GM12878 (cell line): Measurements from ENCODE around the gene CFDP1. TPM values are rescaled to one million over a fixed set of nuclear protein-coding genes. Genes with fewer than 3 reads are reported as not detected.

Source experiments
- BHLHE40 ChIP-seq, 2 experiments: fragments of 450-650 bp in 1 of 2; IDR thresholded peaks; 2 replicates each; pipeline ENCODE4 v1.6.1; 2011 to 2017; ENCODE audit warnings: low read depth in 2 of 2, borderline replicate concordance in 1 of 2, improper control_type of control experiment in 1 of 2, low read length in 1 of 2, mild to moderate bottlenecking in 1 of 2
- IRF3 ChIP-seq: fragments of 450-650 bp; IDR thresholded peaks from 2 replicates; pipeline ENCODE4 v1.6.1; 2014; ENCODE audit warnings: mild to moderate bottlenecking
- NFIC ChIP-seq: IDR thresholded peaks from 2 replicates; pipeline ENCODE4 v1.6.1; 2012; ENCODE audit warnings: low read depth, mild to moderate bottlenecking, inconsistent platforms, low read length, moderate library complexity
- RB1 ChIP-seq: fragments of 450-650 bp; formaldehyde crosslinking; IDR thresholded peaks from 2 replicates; pipeline ENCODE4 v1.6.1; 2017; ENCODE audit warnings: mild to moderate bottlenecking, borderline replicate concordance
- RBBP5 ChIP-seq: fragments of 200-600 bp; sonication (generic); conservative IDR thresholded peaks from 2 replicates; pipeline ENCODE4 v1.6.1; 2016
- SIN3A ChIP-seq: IDR thresholded peaks from 2 replicates; pipeline ENCODE4 v1.6.1; 2012; ENCODE audit warnings: low read depth, low read length, improper control_type of control experiment
- TAF1 ChIP-seq: IDR thresholded peaks from 2 replicates; pipeline ENCODE4 v1.6.1; 2011; ENCODE audit warnings: mild to moderate bottlenecking, low read depth, low read length, borderline replicate concordance
- ZBTB40 ChIP-seq: fragments of 450-650 bp; IDR thresholded peaks from 2 replicates; pipeline ENCODE4 v1.6.1; 2016; ENCODE audit warnings: mild to moderate bottlenecking, moderate library complexity, borderline replicate concordance
- ZNF622 ChIP-seq: fragments of 450-650 bp; IDR thresholded peaks from 2 replicates; pipeline ENCODE4 v1.6.1; 2017; ENCODE audit warnings: mild to moderate bottlenecking, inconsistent platforms
- ZSCAN29 ChIP-seq: fragments of 450-650 bp; IDR thresholded peaks from 2 replicates; pipeline ENCODE4 v1.6.1; 2017; ENCODE audit warnings: mild to moderate bottlenecking, moderate library complexity
- polyA plus RNA-seq, 11 experiments: library from polyadenylated mRNA; depleted of rRNA in 4 of 11; unstranded in 6 of 11; stranded (reverse) in 5 of 11; fragments of >200 nt; fragmentation: Nextera tagmentation in 4 of 11; fragmentation: Illumina TruSeq in 1 of 11; extraction: Ambion mirVana in 4 of 11; extraction: Trizol in 1 of 11; gene quantifications; 1 replicate in 1 of 11; 2 replicates in 10 of 11; pipeline versions ENCODE4 v1.2.1 to v1.2.3, GENCODE V29; 2011 to 2016; ENCODE audit warnings: inconsistent platforms in 2 of 11, missing spikeins in 2 of 11, low read depth in 1 of 11
- total RNA-seq, 4 experiments: library from RNA; depleted of rRNA in 3 of 4; stranded (reverse); fragments of >200 nt in 3 of 4; fragmentation: Illumina TruSeq in 1 of 4; extraction: Trizol in 1 of 4; gene quantifications; 2 replicates each; pipeline versions ENCODE4 v1.2.1 to v1.2.3, GENCODE V29; 2013 to 2021
- TF ChIP-seq, protein P1 (sequence below): fragments of 450-650 bp; formaldehyde crosslinking; IDR thresholded peaks from 2 replicates; pipeline ENCODE4 v1.4.0; 2020; ENCODE audit warnings: mild to moderate bottlenecking, moderate library complexity
- TF ChIP-seq, protein P2 (sequence below): IDR thresholded peaks from 2 replicates; pipeline ENCODE4 v1.6.1; 2012; ENCODE audit warnings: mild to moderate bottlenecking, low read depth, low read length
- TF ChIP-seq, protein P3 (sequence below): IDR thresholded peaks from 2 replicates; pipeline ENCODE4 v1.6.1; 2011; ENCODE audit warnings: low read depth, low read length, improper control_type of control experiment, borderline replicate concordance

The CFDP1 gene
- total and polyA plus RNA-seq, 10 of the 15 experiments (the other 5 are each of a cell fraction or from before 2014, with no cell fraction given), result 22.3 to 64.8 (median 36.7) TPM

DNA sequence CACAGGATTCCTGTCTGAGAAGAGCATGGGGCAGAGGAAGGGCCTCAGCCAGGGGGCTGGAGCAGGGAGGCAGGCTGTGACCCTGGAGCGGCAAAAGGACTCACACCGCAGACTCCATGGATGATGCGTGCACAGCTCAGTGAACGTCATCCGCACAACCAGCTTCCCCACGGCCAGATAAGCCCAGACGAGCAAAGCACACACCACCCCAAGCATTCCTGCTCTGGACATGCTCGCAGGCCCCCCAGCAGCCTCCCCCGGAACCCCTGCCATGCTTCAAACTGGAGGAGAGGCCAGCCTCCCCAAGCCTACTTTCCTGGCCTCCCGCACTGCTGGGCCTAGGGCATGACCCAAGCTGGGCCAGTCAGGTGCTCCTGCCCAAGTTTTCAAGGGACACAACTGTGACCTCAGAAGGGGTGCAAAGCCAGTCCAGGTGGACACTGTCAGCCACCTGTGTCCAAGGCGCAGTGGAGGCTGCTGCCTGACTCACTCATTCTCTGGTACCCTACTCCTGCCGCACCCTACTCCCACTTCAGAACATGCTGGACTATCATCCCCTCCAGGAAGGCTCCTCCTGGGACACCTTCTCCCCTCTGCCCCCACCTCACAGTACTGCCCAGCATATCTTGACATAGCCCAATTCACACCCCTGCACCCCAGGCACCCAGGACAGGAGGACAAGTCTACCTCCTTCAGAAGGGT, 186.6 kb downstream of the CFDP1 start (continued):
- TF ChIP-seq, protein P1, sequence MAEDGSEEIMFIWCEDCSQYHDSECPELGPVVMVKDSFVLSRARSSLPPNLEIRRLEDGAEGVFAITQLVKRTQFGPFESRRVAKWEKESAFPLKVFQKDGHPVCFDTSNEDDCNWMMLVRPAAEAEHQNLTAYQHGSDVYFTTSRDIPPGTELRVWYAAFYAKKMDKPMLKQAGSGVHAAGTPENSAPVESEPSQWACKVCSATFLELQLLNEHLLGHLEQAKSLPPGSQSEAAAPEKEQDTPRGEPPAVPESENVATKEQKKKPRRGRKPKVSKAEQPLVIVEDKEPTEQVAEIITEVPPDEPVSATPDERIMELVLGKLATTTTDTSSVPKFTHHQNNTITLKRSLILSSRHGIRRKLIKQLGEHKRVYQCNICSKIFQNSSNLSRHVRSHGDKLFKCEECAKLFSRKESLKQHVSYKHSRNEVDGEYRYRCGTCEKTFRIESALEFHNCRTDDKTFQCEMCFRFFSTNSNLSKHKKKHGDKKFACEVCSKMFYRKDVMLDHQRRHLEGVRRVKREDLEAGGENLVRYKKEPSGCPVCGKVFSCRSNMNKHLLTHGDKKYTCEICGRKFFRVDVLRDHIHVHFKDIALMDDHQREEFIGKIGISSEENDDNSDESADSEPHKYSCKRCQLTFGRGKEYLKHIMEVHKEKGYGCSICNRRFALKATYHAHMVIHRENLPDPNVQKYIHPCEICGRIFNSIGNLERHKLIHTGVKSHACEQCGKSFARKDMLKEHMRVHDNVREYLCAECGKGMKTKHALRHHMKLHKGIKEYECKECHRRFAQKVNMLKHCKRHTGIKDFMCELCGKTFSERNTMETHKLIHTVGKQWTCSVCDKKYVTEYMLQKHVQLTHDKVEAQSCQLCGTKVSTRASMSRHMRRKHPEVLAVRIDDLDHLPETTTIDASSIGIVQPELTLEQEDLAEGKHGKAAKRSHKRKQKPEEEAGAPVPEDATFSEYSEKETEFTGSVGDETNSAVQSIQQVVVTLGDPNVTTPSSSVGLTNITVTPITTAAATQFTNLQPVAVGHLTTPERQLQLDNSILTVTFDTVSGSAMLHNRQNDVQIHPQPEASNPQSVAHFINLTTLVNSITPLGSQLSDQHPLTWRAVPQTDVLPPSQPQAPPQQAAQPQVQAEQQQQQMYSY (CRISPR knock-in tag), result no peak
- TF ChIP-seq NFIC (no peak), BHLHE40 (IDR thresholded peaks at IDR 0.05; ENCODE audit: borderline replicate concordance in 1 of 2, low read depth in 2 of 2, low read length in 1 of 2) (no peak), SIN3A (no peak), TAF1 (no peak), IRF3 (no peak), ZBTB40 (no peak), RBBP5 (no peak), RB1 (no peak), ZNF622 (no peak), ZSCAN29 (no peak)
- TF ChIP-seq, protein P2, sequence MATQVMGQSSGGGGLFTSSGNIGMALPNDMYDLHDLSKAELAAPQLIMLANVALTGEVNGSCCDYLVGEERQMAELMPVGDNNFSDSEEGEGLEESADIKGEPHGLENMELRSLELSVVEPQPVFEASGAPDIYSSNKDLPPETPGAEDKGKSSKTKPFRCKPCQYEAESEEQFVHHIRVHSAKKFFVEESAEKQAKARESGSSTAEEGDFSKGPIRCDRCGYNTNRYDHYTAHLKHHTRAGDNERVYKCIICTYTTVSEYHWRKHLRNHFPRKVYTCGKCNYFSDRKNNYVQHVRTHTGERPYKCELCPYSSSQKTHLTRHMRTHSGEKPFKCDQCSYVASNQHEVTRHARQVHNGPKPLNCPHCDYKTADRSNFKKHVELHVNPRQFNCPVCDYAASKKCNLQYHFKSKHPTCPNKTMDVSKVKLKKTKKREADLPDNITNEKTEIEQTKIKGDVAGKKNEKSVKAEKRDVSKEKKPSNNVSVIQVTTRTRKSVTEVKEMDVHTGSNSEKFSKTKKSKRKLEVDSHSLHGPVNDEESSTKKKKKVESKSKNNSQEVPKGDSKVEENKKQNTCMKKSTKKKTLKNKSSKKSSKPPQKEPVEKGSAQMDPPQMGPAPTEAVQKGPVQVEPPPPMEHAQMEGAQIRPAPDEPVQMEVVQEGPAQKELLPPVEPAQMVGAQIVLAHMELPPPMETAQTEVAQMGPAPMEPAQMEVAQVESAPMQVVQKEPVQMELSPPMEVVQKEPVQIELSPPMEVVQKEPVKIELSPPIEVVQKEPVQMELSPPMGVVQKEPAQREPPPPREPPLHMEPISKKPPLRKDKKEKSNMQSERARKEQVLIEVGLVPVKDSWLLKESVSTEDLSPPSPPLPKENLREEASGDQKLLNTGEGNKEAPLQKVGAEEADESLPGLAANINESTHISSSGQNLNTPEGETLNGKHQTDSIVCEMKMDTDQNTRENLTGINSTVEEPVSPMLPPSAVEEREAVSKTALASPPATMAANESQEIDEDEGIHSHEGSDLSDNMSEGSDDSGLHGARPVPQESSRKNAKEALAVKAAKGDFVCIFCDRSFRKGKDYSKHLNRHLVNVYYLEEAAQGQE, result no peak
- TF ChIP-seq, protein P3, sequence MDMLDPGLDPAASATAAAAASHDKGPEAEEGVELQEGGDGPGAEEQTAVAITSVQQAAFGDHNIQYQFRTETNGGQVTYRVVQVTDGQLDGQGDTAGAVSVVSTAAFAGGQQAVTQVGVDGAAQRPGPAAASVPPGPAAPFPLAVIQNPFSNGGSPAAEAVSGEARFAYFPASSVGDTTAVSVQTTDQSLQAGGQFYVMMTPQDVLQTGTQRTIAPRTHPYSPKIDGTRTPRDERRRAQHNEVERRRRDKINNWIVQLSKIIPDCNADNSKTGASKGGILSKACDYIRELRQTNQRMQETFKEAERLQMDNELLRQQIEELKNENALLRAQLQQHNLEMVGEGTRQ, result no peak
